GM23338 (cell line): ENCODE data around the gene LIX1L. TPM values are rescaled to one million over a fixed set of nuclear protein-coding genes. Genes with fewer than 3 reads are reported as not detected.

Experiments
- ATAC-seq: fragments of 200-7000 bp; cut with Tn5 transposase; 3 replicates; pipeline ENCODE4 v1.9.1; 2020
- DNase-seq: peaks from one replicate; pipeline ENCODE4 v3.0.0-alpha.2; 2015; ENCODE audit warnings: low spot score
- H2AFZ ChIP-seq: fragments of 200-600 bp; sonication (generic); 2 replicates; pipeline ENCODE4 v1.8.0; 2016; ENCODE audit warnings: antibody characterized with exemption, mild to moderate bottlenecking, moderate library complexity
- H3F3A ChIP-seq: fragments of 200-600 bp; sonication (generic); replicated peaks from 2 replicates; pipeline ENCODE4 v1.8.0; 2017; ENCODE audit warnings: antibody characterized with exemption, mixed run types, low read depth
- H3K27ac ChIP-seq: fragments of 200-600 bp; sonication (generic); 2 replicates; pipeline ENCODE4 v1.6.1; 2016; ENCODE audit warnings: low read depth
- H3K27me3 ChIP-seq: fragments of 200-600 bp; sonication (generic); 2 replicates; pipeline ENCODE4 v1.8.0; 2016; ENCODE audit warnings: mild to moderate bottlenecking, mixed run types, moderate library complexity; ENCODE audit not compliant: insufficient read depth
- H3K36me3 ChIP-seq: fragments of 200-600 bp; sonication (generic); 2 replicates; pipeline ENCODE4 v1.8.0; 2016; ENCODE audit warnings: mild to moderate bottlenecking; ENCODE audit not compliant: insufficient read depth
- H3K4me1 ChIP-seq: fragments of 200-600 bp; sonication (generic); 2 replicates; pipeline ENCODE4 v1.8.0; 2016; ENCODE audit warnings: mild to moderate bottlenecking, moderate library complexity; ENCODE audit not compliant: insufficient read depth
- H3K4me2 ChIP-seq: fragments of 200-600 bp; sonication (generic); 2 replicates; pipeline ENCODE4 v1.7.1; 2017; ENCODE audit warnings: mixed run types
- H3K4me3 ChIP-seq: fragments of 200-600 bp; sonication (generic); 2 replicates; pipeline ENCODE4 v1.6.1; 2016; ENCODE audit warnings: mixed run types
- H3K79me2 ChIP-seq: fragments of 200-600 bp; sonication (generic); replicated peaks from 2 replicates; pipeline ENCODE4 v1.8.0; 2017; ENCODE audit warnings: mild to moderate bottlenecking; ENCODE audit not compliant: insufficient read depth
- H3K9me2 ChIP-seq: fragments of 200-600 bp; sonication (generic); 2 replicates; pipeline ENCODE4 v1.8.0; 2017; ENCODE audit not compliant: insufficient read depth
- H4K20me1 ChIP-seq: fragments of 200-600 bp; sonication (generic); replicated peaks from 2 replicates; pipeline ENCODE4 v1.8.0; 2017; ENCODE audit warnings: mild to moderate bottlenecking; ENCODE audit not compliant: insufficient read depth
- H3K27ac Mint-ChIP-seq: 2 replicates; pipeline ENCODE4 v1.8.0; 2020; ENCODE audit warnings: inconsistent platforms, mild to moderate bottlenecking, moderate library complexity, mixed read lengths
- H3K27me3 Mint-ChIP-seq: 3 replicates; pipeline ENCODE4 v1.8.0; 2022; ENCODE audit warnings: low read depth, mild to moderate bottlenecking, moderate library complexity, mixed read lengths, inconsistent platforms; ENCODE audit not compliant: insufficient read depth, poor library complexity
- H3K36me3 Mint-ChIP-seq: 3 replicates; pipeline ENCODE4 v1.8.0; 2021; ENCODE audit warnings: low read depth, mild to moderate bottlenecking, inconsistent platforms, moderate library complexity, mixed read lengths
- H3K4me1 Mint-ChIP-seq: 3 replicates; pipeline ENCODE4 v1.8.0; 2020; ENCODE audit warnings: mild to moderate bottlenecking, inconsistent platforms, mixed read lengths
- H3K4me3 Mint-ChIP-seq: 3 replicates; pipeline ENCODE4 v1.8.0; 2021; ENCODE audit warnings: moderate library complexity, mild to moderate bottlenecking, inconsistent platforms, mixed read lengths
- H3K9me3 Mint-ChIP-seq: 3 replicates; pipeline ENCODE4 v1.8.0; 2020; ENCODE audit warnings: moderate library complexity, mild to moderate bottlenecking, inconsistent platforms, mixed read lengths
- CREB1 ChIP-seq: fragments of 250-450 bp; sonication (Bioruptor Pico); IDR thresholded peaks from 2 replicates; pipeline ENCODE4 v1.5.0; 2020; ENCODE audit warnings: low read depth, mild to moderate bottlenecking, moderate library complexity
- CTCF ChIP-seq, 2 experiments: fragments of 200-600 bp in 1 of 2; sonication (generic) in 1 of 2; conservative IDR thresholded peaks; 2 replicates each; pipeline versions ENCODE4 v1.5.1 to v1.6.1; 2016 to 2017; ENCODE audit warnings: antibody characterized with exemption in 2 of 2, low read depth in 2 of 2, mild to moderate bottlenecking in 2 of 2, moderate library complexity in 1 of 2
- ETS1 ChIP-seq: IDR thresholded peaks from 2 replicates; pipeline ENCODE4 v1.6.1; 2016; ENCODE audit warnings: antibody characterized with exemption
- JUNB ChIP-seq: IDR thresholded peaks from one replicate; pipeline ENCODE4 v1.6.1; 2016; ENCODE audit warnings: antibody characterized with exemption; ENCODE audit not compliant: unreplicated experiment
- NANOG ChIP-seq: IDR thresholded peaks from 2 replicates; pipeline ENCODE4 v1.6.1; 2016; ENCODE audit warnings: antibody characterized with exemption, borderline replicate concordance
- POLR2AphosphoS5 ChIP-seq: IDR thresholded peaks from 2 replicates; pipeline ENCODE4 v1.6.1; 2016; ENCODE audit warnings: antibody characterized with exemption, low read depth
- REST ChIP-seq: IDR thresholded peaks from one replicate; pipeline ENCODE4 v1.6.1; 2018; ENCODE audit warnings: antibody characterized with exemption; ENCODE audit not compliant: unreplicated experiment
- ZNF114 ChIP-seq: fragments of 250-450 bp; sonication (Bioruptor Pico); IDR thresholded peaks from 2 replicates; pipeline ENCODE4 v1.5.0; 2020; ENCODE audit warnings: mild to moderate bottlenecking, moderate library complexity
- ZNF331 ChIP-seq: fragments of 250-450 bp; sonication (Bioruptor Pico); IDR thresholded peaks from 2 replicates; pipeline ENCODE4 v1.5.0; 2020; ENCODE audit warnings: low read depth, mild to moderate bottlenecking, moderate library complexity
- ZNF462 ChIP-seq: fragments of 250-450 bp; sonication (Bioruptor Pico); IDR thresholded peaks from 2 replicates; pipeline ENCODE4 v1.5.0; 2020; ENCODE audit warnings: mild to moderate bottlenecking, moderate library complexity
- polyA plus RNA-seq: library from polyadenylated mRNA; unstranded; fragments of >200 nt; fragmentation: Nextera tagmentation; extraction: Ambion mirVana; gene quantifications from 2 replicates; pipeline ENCODE4 v1.2.1, GENCODE V29; 2016
- total RNA-seq: library from RNA; depleted of rRNA; stranded (reverse); fragments of >200 nt; shearing (Covaris generic); gene quantifications from 2 replicates; pipeline ENCODE4 v1.2.3, GENCODE V29; 2014

LIX1L gene
- total and polyA plus RNA-seq, 2 experiments from 2014 or later, result 0.76 to 2.6 TPM

GRCh38 chr1:145898756-145899155 is 59.1 kb downstream of the LIX1L start:
- no peak overlapping the region for H2AFZ ChIP-seq
- Mint-ChIP-seq H3K27ac (no peak overlapping the region), H3K9me3 (no peaks in the 10 kb centered on the region; the same call in 2 of the 3 replicates), H3K36me3 (no peaks in the 10 kb centered on the region), H3K4me3 (no peak overlapping the region), H3K27me3 (peaks cover 11% of the 10 kb centered on the region), H3K4me1 (no peaks in the 10 kb centered on the region; the same call in 2 of the 3 replicates)
- no peaks in the 10 kb centered on the region for H3K79me2 ChIP-seq
- H3K4me1 ChIP-seq, result no peaks in the 10 kb centered on the region
- no peak overlapping the region for H3K27ac ChIP-seq
- H3K36me3 ChIP-seq, result no peaks in the 10 kb centered on the region
- DNase-seq, result no peak
- no peaks in the 10 kb centered on the region for H3K27me3 ChIP-seq
- no peak overlapping the region for H3K4me3 ChIP-seq
- no peaks in the 10 kb centered on the region for H3K9me2 ChIP-seq
- ATAC-seq, result no peak
- H3F3A ChIP-seq, result no peaks in the 10 kb centered on the region
- no peaks in the 10 kb centered on the region for H4K20me1 ChIP-seq
- no peak overlapping the region for H3K4me2 ChIP-seq
- TF ChIP-seq NANOG, result no peak

- H3F3A ChIP-seq, result no peaks in the 10 kb centered on the region
- Mint-ChIP-seq H3K4me1 (no peaks in the 10 kb centered on the region; the same call in 2 of the 3 replicates), H3K4me3 (no peak overlapping the region), H3K27me3 (peaks cover 14% of the 10 kb centered on the region), H3K36me3 (no peaks in the 10 kb centered on the region), H3K9me3 (no peaks in the 10 kb centered on the region; the same call in 2 of the 3 replicates), H3K27ac (no peak overlapping the region)
- no peak for DNase-seq
- no peak overlapping the region for H3K4me3 ChIP-seq
- H2AFZ ChIP-seq, result no peak overlapping the region
- no peaks in the 10 kb centered on the region for H3K27me3 ChIP-seq
- no peaks in the 10 kb centered on the region for H3K79me2 ChIP-seq
- H3K4me2 ChIP-seq, result no peak overlapping the region
- H3K4me1 ChIP-seq, result no peaks in the 10 kb centered on the region
- no peaks in the 10 kb centered on the region for H4K20me1 ChIP-seq
- H3K36me3 ChIP-seq, result no peaks in the 10 kb centered on the region
- H3K27ac ChIP-seq, result no peak overlapping the region
- no peak for ATAC-seq
- H3K9me2 ChIP-seq, result no peaks in the 10 kb centered on the region
- TF ChIP-seq CREB1 (CRISPR knock-in tag) (no peak), POLR2AphosphoS5 (no peak), ETS1 (no peak), CTCF (conservative IDR thresholded peaks at IDR 0.05; ENCODE audit: low read depth in 2 of 2) (no peak), REST (no peak), ZNF114 (CRISPR knock-in tag) (no peak), ZNF331 (CRISPR knock-in tag) (no peak), JUNB (no peak), ZNF462 (CRISPR knock-in tag) (no peak)
These were observed 59.8 kb downstream of the LIX1L start for GRCh38 chr1:145897969-145898368.
